HCT116 (cell line): ENCODE measurements around the gene EPB41L4A. TPM values are rescaled to one million over a fixed set of nuclear protein-coding genes. Genes with fewer than 3 reads are reported as not detected.
"Not testable (repeated sequence)": the region's sequence is repeated elsewhere in the genome, so short reads cannot be mapped to it uniquely, and the experiment has no call there.

Experiments used
- ATAC-seq: fragments of 200-7000 bp; cut with Tn5 transposase; 2 replicates; pipeline ENCODE4 v1.9.1; 2020; ENCODE audit warnings: mild to moderate bottlenecking, moderate library complexity
- BruUV-seq: library from RNA; stranded (reverse); fragments of 400-500 nt; replicated peaks from 2 replicates; lab custom pipeline; 2021; lab: Mats Ljungman, UMichigan
- CTCF ChIA-PET: fragments of 300-600 bp; sonication (Branson Sonifier 250); formaldehyde crosslinking; loops from one replicate; lab custom pipeline; 2021; ENCODE audit warnings: antibody characterized with exemption; lab: Charles Lee
- POLR2A ChIA-PET: fragments of 300-600, 350-600 bp; sonication (Branson Sonifier 250); formaldehyde crosslinking; loops from one replicate; lab custom pipeline; 2021; ENCODE audit warnings: antibody characterized with exemption; lab: Charles Lee
- RAD21 ChIA-PET, 2 experiments: fragments of 300-600 bp; sonication (Branson Sonifier 250); formaldehyde crosslinking; loops; one replicate each; lab custom pipeline; 2023; ENCODE audit warnings: low total read pairs in 2 of 2; ENCODE audit not compliant: uncharacterized antibody in 2 of 2, unreplicated experiment in 2 of 2, low non-redundant PET in 1 of 2; lab: Charles Lee
- DNase-seq: peaks from one replicate; pipeline ENCODE4 v3.0.0-alpha.2; 2010; ENCODE audit warnings: low read depth, low spot score
- H2AFZ ChIP-seq: fragments of 200-600 bp; shearing (Covaris generic), sonication (generic); 2 replicates; pipeline ENCODE4 v1.6.1; 2017; ENCODE audit warnings: low read depth, mixed run types, mixed read lengths, antibody characterized with exemption, low read length; ENCODE audit not compliant: poor library complexity, severe bottlenecking
- H3K27ac ChIP-seq: 2 replicates; pipeline ENCODE4 v1.5.1; 2012; ENCODE audit warnings: low read depth, low read length
- H3K27me3 ChIP-seq: fragments of 200-600 bp; sonication (generic); 2 replicates; pipeline ENCODE4 v1.6.1; 2016; ENCODE audit warnings: mixed run types, low read length, mixed read lengths; ENCODE audit not compliant: insufficient read depth
- H3K36me3 ChIP-seq, 2 experiments: fragments of 200-500 bp in 1 of 2; fragments of 200-600 bp in 1 of 2; sonication (Bioruptor generic) in 1 of 2; sonication (generic) in 1 of 2; 2 replicates each; pipeline versions ENCODE4 v1.5.1 to v1.6.1; 2014 to 2016; ENCODE audit warnings: low read length in 2 of 2, inconsistent platforms in 1 of 2, mixed read lengths in 1 of 2, mixed run types in 1 of 2; ENCODE audit not compliant: insufficient read depth in 2 of 2, control insufficient read depth in 1 of 2
- H3K4me1 ChIP-seq, 2 experiments: fragments of 200-600 bp in 1 of 2; sonication (generic) in 1 of 2; 2 replicates each; pipeline versions ENCODE4 v1.5.1 to v1.6.1; 2012 to 2017; ENCODE audit warnings: low read length in 2 of 2, inconsistent platforms in 1 of 2, mild to moderate bottlenecking in 1 of 2, mixed read lengths in 1 of 2, mixed run types in 1 of 2, moderate library complexity in 1 of 2; ENCODE audit not compliant: insufficient read depth in 2 of 2, control insufficient read depth in 1 of 2
- H3K4me2 ChIP-seq: fragments of 200-600 bp; sonication (generic); 2 replicates; pipeline ENCODE4 v1.6.1; 2017; ENCODE audit warnings: mixed run types, low read length, mixed read lengths
- H3K4me3 ChIP-seq, 2 experiments: fragments of 200-600 bp in 1 of 2; sonication (generic) in 1 of 2; replicated peaks in 1 of 2; 2 replicates each; pipeline ENCODE4 v1.5.1; 2011 to 2016; ENCODE audit warnings: low read length in 2 of 2, control low read depth in 1 of 2, low read depth in 1 of 2, mild to moderate bottlenecking in 1 of 2, mixed read lengths in 1 of 2, mixed run types in 1 of 2
- H3K79me2 ChIP-seq: fragments of 200-600 bp; sonication (generic); 2 replicates; pipeline ENCODE4 v1.6.1; 2017; ENCODE audit warnings: mild to moderate bottlenecking, mixed run types, low read length, moderate library complexity, mixed read lengths; ENCODE audit not compliant: insufficient read depth
- H3K9ac ChIP-seq: fragments of 200-600 bp; sonication (generic); 2 replicates; pipeline ENCODE4 v1.6.1; 2016; ENCODE audit warnings: low read length, mixed read lengths
- H3K9me2 ChIP-seq: fragments of 200-600 bp; sonication (generic), shearing (Covaris generic); 2 replicates; pipeline ENCODE4 v1.6.1; 2017; ENCODE audit warnings: mixed run types, mild to moderate bottlenecking, moderate library complexity; ENCODE audit not compliant: insufficient read depth
- H3K9me3 ChIP-seq, 2 experiments: fragments of 200-500 bp in 1 of 2; fragments of 200-600 bp in 1 of 2; sonication (Bioruptor generic) in 1 of 2; sonication (generic) in 1 of 2; 2 replicates each; pipeline ENCODE4 v1.6.1; 2014 to 2017; ENCODE audit warnings: low read length in 2 of 2, mixed read lengths in 2 of 2, inconsistent platforms in 1 of 2, low read depth in 1 of 2, mild to moderate bottlenecking in 1 of 2, mixed run types in 1 of 2, moderate library complexity in 1 of 2; ENCODE audit not compliant: control insufficient read depth in 1 of 2, insufficient read depth in 1 of 2
- H4K20me1 ChIP-seq: fragments of 200-600 bp; sonication (generic), shearing (Covaris generic); 2 replicates; pipeline ENCODE4 v1.6.1; 2017; ENCODE audit warnings: mixed run types, mild to moderate bottlenecking, moderate library complexity; ENCODE audit not compliant: insufficient read depth
- ATF3 ChIP-seq: IDR thresholded peaks from 2 replicates; pipeline ENCODE4 v1.6.1; 2012
- CBX3 ChIP-seq: IDR thresholded peaks from 2 replicates; pipeline ENCODE4 v1.6.1; 2012; ENCODE audit warnings: low read depth
- ELF1 ChIP-seq: IDR thresholded peaks from 2 replicates; pipeline ENCODE4 v1.6.1; 2012; ENCODE audit warnings: low read depth, borderline replicate concordance
- FOSL1 ChIP-seq: IDR thresholded peaks from 2 replicates; pipeline ENCODE4 v1.6.1; 2012; ENCODE audit warnings: low read depth
- POLR2A ChIP-seq: IDR thresholded peaks from 2 replicates; pipeline ENCODE4 v1.7.0; 2011; ENCODE audit warnings: borderline replicate concordance; ENCODE audit not compliant: insufficient read depth, insufficient read length; ENCODE audit errors: extremely low read depth
- POLR2AphosphoS5 ChIP-seq: IDR thresholded peaks from 2 replicates; pipeline ENCODE4 v1.6.1; 2011; ENCODE audit warnings: mild to moderate bottlenecking, low read depth, low read length, moderate library complexity
- RAD21 ChIP-seq: IDR thresholded peaks from 2 replicates; pipeline ENCODE4 v1.6.1; 2012; ENCODE audit warnings: low read depth, mild to moderate bottlenecking
- SIN3A ChIP-seq: IDR thresholded peaks from 2 replicates; pipeline ENCODE4 v1.6.1; 2012; ENCODE audit warnings: low read depth
- TCF7L2 ChIP-seq: IDR thresholded peaks from 2 replicates; pipeline ENCODE4 v1.7.0; 2011; ENCODE audit warnings: borderline replicate concordance, inconsistent platforms; ENCODE audit not compliant: insufficient read depth, insufficient read length; ENCODE audit errors: extremely low read depth
- ZFX ChIP-seq: fragments of 450-650 bp; IDR thresholded peaks from 2 replicates; pipeline ENCODE4 v1.6.1; 2017
- intact Hi-C: fragments of 100-400 bp; cut with micrococcal nuclease; formaldehyde crosslinking; loops from 2 replicates; pipeline ENCODE4 v1.10.0; 2022
- total RNA-seq: library from RNA; stranded (reverse); gene quantifications from one replicate; pipeline ENCODE4 v1.2.1, GENCODE V29; 2021; ENCODE audit not compliant: unreplicated experiment
- TF ChIP-seq, protein P1 (sequence below): IDR thresholded peaks from 2 replicates; pipeline ENCODE4 v1.6.1; 2012; ENCODE audit warnings: low read depth

Gene EPB41L4A
- total RNA-seq, 1 experiment from 2014 or later, result 2.8 TPM

DNA sequence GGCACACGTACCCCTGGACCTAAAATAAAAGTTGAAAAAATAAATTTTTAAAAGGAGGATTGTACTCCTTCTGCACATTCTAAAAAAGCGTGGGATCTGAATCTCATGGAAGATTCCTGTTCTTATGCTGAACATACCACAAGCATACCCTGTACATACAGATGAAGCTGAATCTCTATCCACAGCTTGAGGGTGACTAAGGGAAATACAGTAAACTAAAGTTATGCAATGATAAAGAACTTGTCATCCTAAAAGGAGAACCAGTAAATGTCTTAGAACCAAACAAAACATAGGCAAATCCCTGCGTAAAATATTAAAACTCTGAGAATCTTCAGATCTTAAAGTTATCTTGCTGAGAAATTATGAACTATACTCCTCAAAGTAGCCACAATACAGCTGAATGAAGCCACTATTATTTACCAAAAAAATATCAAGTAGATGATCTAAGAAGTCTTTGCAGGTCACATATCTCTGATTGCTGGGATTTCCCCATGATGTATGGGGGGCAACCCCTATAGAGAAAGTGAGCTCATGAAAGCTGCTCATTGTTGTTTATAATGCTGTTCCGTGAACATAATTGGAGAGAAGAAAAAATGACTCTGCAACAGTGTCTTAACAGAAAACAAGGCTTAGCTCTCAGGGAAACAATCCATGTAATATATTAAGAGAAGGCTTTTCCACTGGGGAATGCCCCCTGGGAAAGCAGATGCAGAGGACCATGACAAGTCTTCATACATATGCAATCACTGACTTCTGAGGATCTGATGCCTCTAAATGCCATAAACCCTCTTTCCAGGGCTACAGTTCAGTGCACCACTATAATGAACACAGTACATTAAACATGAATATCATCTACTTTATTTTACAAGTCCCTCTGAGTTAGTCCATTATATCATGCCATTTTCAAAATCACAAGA is 210.1 kb downstream of the EPB41L4A start:
- no peak for TF ChIP-seq POLR2A
- no peak for TF ChIP-seq POLR2AphosphoS5
- TF ChIP-seq, protein P1, sequence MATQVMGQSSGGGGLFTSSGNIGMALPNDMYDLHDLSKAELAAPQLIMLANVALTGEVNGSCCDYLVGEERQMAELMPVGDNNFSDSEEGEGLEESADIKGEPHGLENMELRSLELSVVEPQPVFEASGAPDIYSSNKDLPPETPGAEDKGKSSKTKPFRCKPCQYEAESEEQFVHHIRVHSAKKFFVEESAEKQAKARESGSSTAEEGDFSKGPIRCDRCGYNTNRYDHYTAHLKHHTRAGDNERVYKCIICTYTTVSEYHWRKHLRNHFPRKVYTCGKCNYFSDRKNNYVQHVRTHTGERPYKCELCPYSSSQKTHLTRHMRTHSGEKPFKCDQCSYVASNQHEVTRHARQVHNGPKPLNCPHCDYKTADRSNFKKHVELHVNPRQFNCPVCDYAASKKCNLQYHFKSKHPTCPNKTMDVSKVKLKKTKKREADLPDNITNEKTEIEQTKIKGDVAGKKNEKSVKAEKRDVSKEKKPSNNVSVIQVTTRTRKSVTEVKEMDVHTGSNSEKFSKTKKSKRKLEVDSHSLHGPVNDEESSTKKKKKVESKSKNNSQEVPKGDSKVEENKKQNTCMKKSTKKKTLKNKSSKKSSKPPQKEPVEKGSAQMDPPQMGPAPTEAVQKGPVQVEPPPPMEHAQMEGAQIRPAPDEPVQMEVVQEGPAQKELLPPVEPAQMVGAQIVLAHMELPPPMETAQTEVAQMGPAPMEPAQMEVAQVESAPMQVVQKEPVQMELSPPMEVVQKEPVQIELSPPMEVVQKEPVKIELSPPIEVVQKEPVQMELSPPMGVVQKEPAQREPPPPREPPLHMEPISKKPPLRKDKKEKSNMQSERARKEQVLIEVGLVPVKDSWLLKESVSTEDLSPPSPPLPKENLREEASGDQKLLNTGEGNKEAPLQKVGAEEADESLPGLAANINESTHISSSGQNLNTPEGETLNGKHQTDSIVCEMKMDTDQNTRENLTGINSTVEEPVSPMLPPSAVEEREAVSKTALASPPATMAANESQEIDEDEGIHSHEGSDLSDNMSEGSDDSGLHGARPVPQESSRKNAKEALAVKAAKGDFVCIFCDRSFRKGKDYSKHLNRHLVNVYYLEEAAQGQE, result no peak
- no peak for TF ChIP-seq ATF3
- no peak for TF ChIP-seq ZFX
- no peak for TF ChIP-seq SIN3A
- TF ChIP-seq ELF1, result no peak
- TF ChIP-seq FOSL1, result no peak
- TF ChIP-seq RAD21, result no peak
- TF ChIP-seq TCF7L2, result no peak
- no peak for TF ChIP-seq CBX3
- H3K27me3 ChIP-seq, result no peaks in the 10 kb centered on the region
- H3K27ac ChIP-seq, result no peak overlapping the region
- RAD21 ChIA-PET, result no interaction called here
- intact Hi-C loops, result no loop called here
- no peaks in the 10 kb centered on the region for H3K36me3 ChIP-seq
- no peak overlapping the region for H3K4me2 ChIP-seq
- CTCF ChIA-PET, result interaction anchor here (0.9 to 1.1 kb wide), 2 partner anchors 211 kb away, joined by 3 to 4 read pairs; no protein-coding TSS in a partner anchor
- POLR2A ChIA-PET, result no interaction called here
- H3K4me3 ChIP-seq, result no peak overlapping the region
- DNase-seq (no peak), ATAC-seq (no peak)
- no peaks in the 10 kb centered on the region for H4K20me1 ChIP-seq
- H3K9me3 ChIP-seq, result no peaks in the 10 kb centered on the region
- no peak overlapping the region for H2AFZ ChIP-seq
- BruUV-seq, result no TSS peak
- H3K79me2 ChIP-seq, result no peaks in the 10 kb centered on the region
- H3K9ac ChIP-seq, result no peak overlapping the region
- no peaks in the 10 kb centered on the region for H3K4me1 ChIP-seq
- H3K9me2 ChIP-seq, result no peaks in the 10 kb centered on the region

DNA sequence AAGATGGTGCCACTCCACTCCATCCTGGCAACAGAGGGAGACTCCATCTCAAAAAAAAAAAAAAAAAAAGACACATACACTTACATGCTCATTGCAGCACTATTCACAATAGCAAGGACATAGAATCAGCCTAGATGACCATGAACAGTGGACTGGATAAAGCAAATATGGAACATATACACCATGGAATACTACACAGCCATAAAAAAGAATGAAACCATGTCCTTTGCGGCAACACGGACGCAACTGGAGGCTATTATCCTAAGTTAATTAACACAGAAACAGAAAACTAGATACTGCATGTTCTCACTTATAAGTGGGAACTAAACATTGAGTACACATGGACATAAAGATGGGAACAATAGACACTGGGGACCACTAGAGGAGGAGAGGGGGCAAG is 210.9 kb downstream of the EPB41L4A start:
- CTCF ChIA-PET, H3K4me2 ChIP-seq, BruUV-seq, H2AFZ ChIP-seq, RAD21 ChIA-PET, POLR2A ChIA-PET, H3K4me3 ChIP-seq, H3K27ac ChIP-seq, H3K36me3 ChIP-seq, H3K9me3 ChIP-seq, H3K9ac ChIP-seq, DNase-seq, H3K9me2 ChIP-seq, H3K79me2 ChIP-seq, ATAC-seq, H3K4me1 ChIP-seq, intact Hi-C loops, H3K27me3 ChIP-seq, H4K20me1 ChIP-seq: not testable (repeated sequence)
